ENCODE measurements around the gene TRIM42.

GRCh38 chr3:140682586-140682985, 4.7 kb downstream of the TRIM42 start:
- no peak for TF ChIP-seq POLR2A (IDR thresholded peaks at IDR 0.05)
- no peak for TF ChIP-seq CTCF (IDR thresholded peaks at IDR 0.05)
- TF ChIP-seq EP300 (IDR thresholded peaks at IDR 0.05) = no peak

Data from tibial nerve (tissue), 4 donors.